Measurements from ENCODE around the gene PIK3R5.
A peak's percentile ranks its signal among the peaks of the same experiment; 100 is the strongest.
"Not testable (repeated sequence)": the region's sequence is repeated elsewhere in the genome, so short reads cannot be mapped to it uniquely, and the experiment has no call there.

The PIK3R5 gene

GRCh38 chr17:8985054-8985701, 19.7 kb upstream of the PIK3R5 start:
- DNase-seq (ENCODE audit: low read depth in 1 of 2, low spot score in 1 of 2), result no peak

DNA sequence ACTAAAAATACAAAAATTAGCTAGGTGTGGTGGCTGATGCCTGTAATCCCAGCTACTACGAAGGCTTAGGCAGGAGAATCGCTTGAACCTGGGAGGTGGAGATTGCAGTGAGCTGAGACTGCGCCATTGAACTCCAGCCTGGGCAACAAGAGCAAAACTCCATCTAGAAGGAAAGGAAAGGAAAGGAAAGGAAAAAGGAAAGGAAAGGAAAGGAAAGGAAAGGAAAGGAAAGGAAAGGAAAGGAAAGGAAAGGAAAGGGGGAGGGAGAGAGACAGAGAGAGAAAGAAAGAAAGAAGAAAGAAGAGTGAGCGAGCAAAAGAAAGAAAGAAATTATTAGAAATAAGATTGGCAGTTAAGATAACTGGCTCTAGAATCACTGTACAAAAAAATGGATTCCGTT, 18.7 kb upstream of the PIK3R5 start:
- DNase-seq (ENCODE audit: low read depth in 1 of 2, low spot score in 1 of 2), result not testable (repeated sequence)

DNA sequence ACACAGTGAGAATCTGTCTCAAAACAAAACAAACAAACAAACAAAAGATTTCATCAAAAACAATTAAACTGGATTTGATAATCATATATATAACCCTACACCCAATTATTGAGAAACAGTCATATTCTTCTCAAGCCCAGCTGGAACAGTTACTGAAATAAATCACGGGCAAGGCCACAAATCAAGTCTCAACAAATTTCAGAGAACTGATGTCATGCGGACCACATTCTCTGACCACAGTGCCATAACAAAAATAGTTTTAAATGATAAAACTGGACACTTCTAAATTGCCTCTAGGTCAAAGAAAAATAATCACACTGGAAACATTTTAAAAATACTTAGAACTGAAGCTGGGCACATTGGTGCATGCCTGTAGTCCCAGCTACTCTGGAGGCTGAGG, 15.9 kb upstream of the PIK3R5 start:
- no peak for DNase-seq (ENCODE audit: low read depth in 1 of 2, low spot score in 1 of 2)

DNA sequence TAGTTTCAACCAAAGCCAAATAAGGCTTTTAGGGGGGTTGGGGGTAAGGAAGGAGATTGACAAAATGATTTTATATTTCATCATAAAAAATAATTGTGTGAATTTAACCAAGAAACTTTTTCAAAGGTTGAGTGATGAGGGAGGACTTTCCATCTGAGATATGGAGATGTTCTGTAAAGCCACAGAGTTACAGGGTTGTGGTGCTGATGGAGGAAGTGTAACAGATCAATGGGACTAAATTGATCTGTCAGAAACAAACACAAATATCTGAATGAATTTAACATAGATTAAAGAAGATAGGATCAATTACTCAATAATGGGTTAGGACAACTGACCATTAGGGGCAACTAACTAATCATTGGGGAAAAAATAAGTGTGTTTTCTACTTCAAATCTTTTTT, 14.2 kb upstream of the PIK3R5 start:
- DNase-seq (ENCODE audit: low read depth in 1 of 2, low spot score in 1 of 2), result no peak

- DNase-seq (ENCODE audit: low read depth in 1 of 2, low spot score in 1 of 2), result no peak
These were observed 11.1 kb upstream of the PIK3R5 start for GRCh38 chr17:8976638-8977037.

- no peak for DNase-seq (ENCODE audit: low read depth in 1 of 2, low spot score in 1 of 2)
These were observed 9.7 kb upstream of the PIK3R5 start for GRCh38 chr17:8975091-8975725.

- DNase-seq (ENCODE audit: low read depth in 1 of 2, low spot score in 1 of 2), result no peak
These were observed 4.4 kb upstream of the PIK3R5 start for GRCh38 chr17:8969901-8970300.

GRCh38 chr17:8968503-8968902, 3.0 kb upstream of the PIK3R5 start:
- no peak for DNase-seq (ENCODE audit: low read depth in 1 of 2, low spot score in 1 of 2)

DNA sequence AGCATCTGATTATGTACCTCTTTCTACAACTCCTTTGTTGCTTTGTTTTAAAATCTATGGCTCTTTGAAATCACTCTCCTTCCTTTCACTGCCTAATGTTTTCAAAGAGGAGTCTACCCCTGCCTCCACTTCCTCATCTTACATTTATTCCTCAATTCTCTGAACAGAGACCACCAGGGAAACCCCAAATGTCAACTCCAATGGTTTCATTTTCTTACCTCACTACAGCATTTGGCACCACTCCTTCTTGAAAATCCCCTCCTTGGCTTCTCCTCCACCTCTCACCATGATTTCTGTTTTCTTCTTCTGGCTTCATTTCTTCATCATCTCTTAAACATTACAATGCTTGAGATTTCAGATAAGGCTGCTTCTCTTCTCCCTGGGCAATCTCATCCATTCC, 2.4 kb upstream of the PIK3R5 start:
- DNase-seq (ENCODE audit: low read depth in 1 of 2, low spot score in 1 of 2), result no peak

- DNase-seq (ENCODE audit: low read depth in 1 of 2, low spot score in 1 of 2), result no peak
These were observed 1.4 kb upstream of the PIK3R5 start for GRCh38 chr17:8966926-8967325.

- no peak for DNase-seq (ENCODE audit: low read depth in 1 of 2, low spot score in 1 of 2)
These were observed 610 bp downstream of the PIK3R5 start for GRCh38 chr17:8964801-8965393.

DNA sequence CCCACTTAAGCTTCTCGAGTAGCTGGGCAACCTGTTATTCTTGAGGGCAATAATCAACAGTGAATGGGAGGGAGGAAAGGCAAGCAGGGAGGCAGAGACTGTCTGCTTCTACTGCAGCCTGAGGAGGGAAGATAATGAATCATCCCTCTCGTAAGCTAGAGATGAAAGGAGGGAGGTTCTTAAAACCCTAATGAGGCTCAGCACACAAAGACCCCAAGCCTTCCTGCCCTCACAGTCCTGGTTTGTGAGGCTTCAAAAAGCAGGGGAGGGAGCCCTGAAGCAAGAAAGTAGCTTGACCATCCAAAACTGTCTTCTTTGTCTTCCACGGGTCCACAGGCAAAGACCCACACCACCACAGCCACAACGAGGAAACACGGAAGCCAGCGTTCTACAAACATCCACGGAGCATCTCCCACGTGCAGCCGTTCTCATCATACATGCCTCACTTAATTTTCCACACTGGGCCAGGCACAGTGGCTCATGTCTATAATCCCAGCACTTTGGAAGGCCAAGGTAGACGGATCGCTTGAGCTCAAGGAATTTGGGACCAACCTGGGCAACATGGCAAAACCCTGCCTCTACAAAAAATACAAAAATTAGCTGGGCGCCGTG, 1.8 kb downstream of the PIK3R5 start:
- DNase-seq (ENCODE audit: low read depth in 1 of 2, low spot score in 1 of 2), result no peak

DNA sequence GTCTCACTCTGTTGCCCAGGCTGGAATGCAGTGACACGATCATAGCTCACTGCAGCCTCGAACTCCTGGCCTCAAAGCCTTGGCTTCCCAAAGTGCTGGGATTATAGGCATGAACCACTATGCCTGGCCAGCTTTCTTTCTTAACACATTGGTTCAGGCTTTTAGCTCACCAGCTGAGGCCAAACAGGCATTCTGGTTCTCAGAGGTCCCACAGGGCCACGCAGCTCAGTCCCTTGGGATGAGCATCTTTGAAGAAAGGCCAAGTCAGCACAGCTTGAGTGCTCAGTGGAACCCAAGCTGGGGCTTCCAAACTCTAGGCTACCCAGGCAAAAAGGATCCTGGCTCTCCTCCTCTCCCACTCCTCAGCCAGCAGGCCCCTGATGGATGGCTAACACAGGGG, 2.5 kb downstream of the PIK3R5 start:
- DNase-seq (ENCODE audit: low read depth in 1 of 2, low spot score in 1 of 2), result no peak

DNA sequence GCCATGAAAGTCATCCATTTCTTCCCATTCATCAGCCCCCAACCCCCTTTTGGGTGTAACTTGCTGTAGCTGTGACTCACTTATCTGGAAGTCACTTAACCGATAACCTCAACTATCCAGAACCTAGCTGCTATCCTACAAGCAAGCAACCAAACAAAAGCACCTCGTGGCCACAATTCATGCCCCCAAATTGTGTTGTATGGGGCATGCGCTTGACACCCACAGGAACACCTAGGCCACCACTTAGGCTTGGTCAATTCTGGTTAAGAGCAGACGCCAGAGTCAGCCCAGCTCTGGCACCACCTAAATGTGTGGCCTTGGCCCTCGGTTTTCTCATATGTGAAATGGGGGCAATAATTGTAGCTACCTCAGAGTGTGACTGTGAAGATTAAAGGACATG, 3.7 kb downstream of the PIK3R5 start:
- DNase-seq (ENCODE audit: low read depth in 1 of 2, low spot score in 1 of 2), result no peak

- no peak for DNase-seq (ENCODE audit: low read depth in 1 of 2, low spot score in 1 of 2)
These were observed 5.0 kb downstream of the PIK3R5 start for GRCh38 chr17:8960325-8961140.

GRCh38 chr17:8959312-8959918, 6.1 kb downstream of the PIK3R5 start:
- DNase-seq (ENCODE audit: low read depth in 1 of 2, low spot score in 1 of 2), result no peak

GRCh38 chr17:8957721-8958120, 7.8 kb downstream of the PIK3R5 start:
- DNase-seq (ENCODE audit: low read depth in 1 of 2, low spot score in 1 of 2), result no peak

GRCh38 chr17:8956465-8956902, 9.0 kb downstream of the PIK3R5 start:
- no peak for DNase-seq (ENCODE audit: low read depth in 1 of 2, low spot score in 1 of 2)

- DNase-seq (ENCODE audit: low read depth in 1 of 2, low spot score in 1 of 2), result no peak
These were observed 10.2 kb downstream of the PIK3R5 start for GRCh38 chr17:8955021-8955959.

GRCh38 chr17:8954339-8954738, 11.2 kb downstream of the PIK3R5 start:
- peak in 1 of 2 donors; percentile 63 for DNase-seq (ENCODE audit: low read depth in 1 of 2, low spot score in 1 of 2)

All from activated CD4-positive, alpha-beta T cell treated with anti-CD3 and anti-CD28 coated beads, Interleukin-2, amount 50 U/mL, for 24 hours (primary cell).